SK-N-SH treated with all-trans-retinoic acid at 6 μM for 48 hours (cell line): ENCODE data around the gene RAB31.

Experiments used
- ESRRG ChIP-seq: fragments of 250-450 bp; sonication (Bioruptor Pico); IDR thresholded peaks from 2 replicates; pipeline ENCODE4 v1.6.1; 2021; ENCODE audit warnings: mild to moderate bottlenecking
- ISL1 ChIP-seq: fragments of 250-450 bp; sonication (Bioruptor Pico); IDR thresholded peaks from 2 replicates; pipeline ENCODE4 v2.1.2; 2022; ENCODE audit warnings: mild to moderate bottlenecking, moderate library complexity
- TOX ChIP-seq: fragments of 250-450 bp; sonication (Bioruptor Pico); IDR thresholded peaks from 2 replicates; pipeline ENCODE4 v1.8.0; 2021; ENCODE audit warnings: mild to moderate bottlenecking, moderate library complexity, borderline replicate concordance
- ZC3H10 ChIP-seq: fragments of 250-450 bp; sonication (Bioruptor Pico); IDR thresholded peaks from 2 replicates; pipeline ENCODE4 v1.5.1; 2021; ENCODE audit warnings: mild to moderate bottlenecking, moderate library complexity
- TF ChIP-seq, protein P1 (sequence below): fragments of 250-450 bp; sonication (Bioruptor Pico); IDR thresholded peaks from 2 replicates; pipeline ENCODE4 v1.5.1; 2020; ENCODE audit warnings: low read depth, mild to moderate bottlenecking, moderate library complexity
- TF ChIP-seq, protein P2 (sequence below): fragments of 250-450 bp; sonication (Bioruptor Pico); IDR thresholded peaks from 2 replicates; pipeline ENCODE4 v1.8.0; 2021; ENCODE audit warnings: low read depth, mild to moderate bottlenecking, moderate library complexity, borderline replicate concordance

DNA sequence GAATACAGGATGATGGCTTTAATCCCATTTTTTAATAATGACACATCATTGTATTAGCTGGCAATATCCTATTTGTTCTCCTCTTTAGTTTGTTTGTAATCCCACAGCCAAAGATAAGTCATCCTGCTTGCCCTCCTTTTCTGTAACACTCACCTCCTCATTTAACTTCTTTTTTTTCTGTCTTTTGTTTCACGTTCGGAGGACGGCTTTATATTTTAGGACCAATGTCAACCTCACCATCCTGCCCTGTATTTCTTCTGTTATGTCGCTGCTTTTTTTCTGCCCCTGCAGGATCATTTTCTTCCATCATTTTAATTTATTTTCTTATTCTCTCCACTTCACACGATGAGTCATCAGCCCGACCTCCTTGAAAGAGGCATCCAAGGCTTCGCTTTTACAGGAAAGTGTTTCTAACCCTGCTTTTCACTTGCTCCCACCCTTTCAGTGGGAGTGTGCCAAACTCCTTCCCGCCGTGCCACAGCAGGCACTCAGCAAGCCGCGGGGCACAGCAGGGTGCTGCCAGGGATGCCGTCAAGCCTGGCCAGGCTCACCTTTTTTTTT, 11.4 kb downstream of the RAB31 start:
- TF ChIP-seq, protein P1, sequence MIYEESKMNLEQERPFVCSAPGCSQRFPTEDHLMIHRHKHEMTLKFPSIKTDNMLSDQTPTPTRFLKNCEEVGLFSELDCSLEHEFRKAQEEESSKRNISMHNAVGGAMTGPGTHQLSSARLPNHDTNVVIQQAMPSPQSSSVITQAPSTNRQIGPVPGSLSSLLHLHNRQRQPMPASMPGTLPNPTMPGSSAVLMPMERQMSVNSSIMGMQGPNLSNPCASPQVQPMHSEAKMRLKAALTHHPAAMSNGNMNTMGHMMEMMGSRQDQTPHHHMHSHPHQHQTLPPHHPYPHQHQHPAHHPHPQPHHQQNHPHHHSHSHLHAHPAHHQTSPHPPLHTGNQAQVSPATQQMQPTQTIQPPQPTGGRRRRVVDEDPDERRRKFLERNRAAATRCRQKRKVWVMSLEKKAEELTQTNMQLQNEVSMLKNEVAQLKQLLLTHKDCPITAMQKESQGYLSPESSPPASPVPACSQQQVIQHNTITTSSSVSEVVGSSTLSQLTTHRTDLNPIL (CRISPR knock-in tag) = no peak
- TF ChIP-seq ESRRG (CRISPR knock-in tag) (no peak), ISL1 (CRISPR knock-in tag) (no peak), TOX (CRISPR knock-in tag) (no peak), ZC3H10 (CRISPR knock-in tag) (no peak)
- TF ChIP-seq, protein P2, sequence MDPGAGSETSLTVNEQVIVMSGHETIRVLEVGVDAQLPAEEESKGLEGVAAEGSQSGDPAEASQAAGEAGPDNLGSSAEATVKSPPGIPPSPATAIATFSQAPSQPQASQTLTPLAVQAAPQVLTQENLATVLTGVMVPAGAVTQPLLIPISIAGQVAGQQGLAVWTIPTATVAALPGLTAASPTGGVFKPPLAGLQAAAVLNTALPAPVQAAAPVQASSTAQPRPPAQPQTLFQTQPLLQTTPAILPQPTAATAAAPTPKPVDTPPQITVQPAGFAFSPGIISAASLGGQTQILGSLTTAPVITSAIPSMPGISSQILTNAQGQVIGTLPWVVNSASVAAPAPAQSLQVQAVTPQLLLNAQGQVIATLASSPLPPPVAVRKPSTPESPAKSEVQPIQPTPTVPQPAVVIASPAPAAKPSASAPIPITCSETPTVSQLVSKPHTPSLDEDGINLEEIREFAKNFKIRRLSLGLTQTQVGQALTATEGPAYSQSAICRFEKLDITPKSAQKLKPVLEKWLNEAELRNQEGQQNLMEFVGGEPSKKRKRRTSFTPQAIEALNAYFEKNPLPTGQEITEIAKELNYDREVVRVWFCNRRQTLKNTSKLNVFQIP (CRISPR knock-in tag) = no peak
